A549 (cell line): Measurements from ENCODE around the gene PBX4.

Source experiments
- CTCF ChIP-seq: fragments of >200 bp; sonication (Bioruptor Twin); formaldehyde crosslinking; IDR thresholded peaks from 3 replicates; pipeline ENCODE4 v1.5.1; 2016
- E2F6 ChIP-seq: IDR thresholded peaks from 2 replicates; pipeline ENCODE4 v1.6.1; 2012; ENCODE audit warnings: low read depth, borderline replicate concordance
- HOXA7 ChIP-seq: fragments of 250-450 bp; sonication (Bioruptor Pico); IDR thresholded peaks from 2 replicates; pipeline ENCODE4 v1.5.0; 2020; ENCODE audit warnings: mild to moderate bottlenecking, moderate library complexity
- POLR2A ChIP-seq: IDR thresholded peaks from 2 replicates; pipeline ENCODE4 v1.6.1; 2012; ENCODE audit warnings: mild to moderate bottlenecking, low read length
- RARB ChIP-seq: fragments of 250-450 bp; sonication (Bioruptor Pico); IDR thresholded peaks from 2 replicates; pipeline ENCODE4 v1.8.0; 2021; ENCODE audit warnings: mild to moderate bottlenecking, moderate library complexity
- RFX5 ChIP-seq: fragments of 450-650 bp; IDR thresholded peaks from 2 replicates; pipeline ENCODE4 v1.7.1; 2014; ENCODE audit warnings: antibody characterized with exemption, mild to moderate bottlenecking, moderate library complexity
- TP53 ChIP-seq: fragments of 250-450 bp; sonication (Bioruptor Pico); IDR thresholded peaks from 2 replicates; pipeline ENCODE4 v1.5.0; 2021; ENCODE audit warnings: mild to moderate bottlenecking, moderate library complexity
- TF ChIP-seq, protein P1 (sequence below): fragments of 450-650 bp; IDR thresholded peaks from 2 replicates; pipeline ENCODE4 v1.6.1; 2014; ENCODE audit warnings: antibody characterized with exemption

DNA sequence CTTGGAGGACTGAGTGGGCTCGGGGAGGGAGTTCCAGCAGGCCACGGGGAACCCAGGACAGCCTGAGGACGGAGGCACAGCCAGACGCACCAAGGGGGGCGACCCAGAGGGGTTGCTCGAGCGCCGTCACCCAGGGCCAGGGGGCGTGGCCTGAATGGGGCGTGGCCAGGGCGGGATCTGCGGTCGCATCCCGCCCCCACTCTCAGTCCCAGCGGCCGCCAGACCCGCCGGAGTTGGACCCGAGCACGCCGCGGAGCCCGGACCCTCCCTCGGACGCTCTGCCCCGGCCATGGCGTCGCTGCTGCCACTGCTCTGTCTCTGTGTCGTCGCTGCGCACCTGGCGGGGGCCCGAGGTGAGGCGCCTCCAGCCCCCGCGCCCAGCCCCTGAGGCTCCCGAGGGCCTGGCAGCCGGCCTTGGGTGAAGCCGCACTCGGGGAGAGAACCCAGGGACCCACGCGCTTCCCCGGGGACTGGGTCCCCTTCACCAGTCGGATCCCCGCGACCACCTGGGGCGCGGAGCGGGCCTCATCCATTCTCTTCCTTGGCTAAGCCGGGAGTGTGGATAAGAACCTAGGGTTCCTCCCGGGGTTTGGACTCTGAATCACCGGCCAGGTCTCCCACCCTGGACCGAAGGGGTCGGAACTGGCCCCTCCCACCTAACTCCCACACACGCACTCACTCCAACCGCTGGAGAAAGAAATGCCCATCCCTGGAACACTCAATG is 80.3 kb downstream of the PBX4 start, which contains the start of gene CILP2:
- no peak for TF ChIP-seq CTCF
- TF ChIP-seq POLR2A = no peak
- TF ChIP-seq RARB = no peak
- no peak for TF ChIP-seq TP53 (CRISPR knock-in tag)
- TF ChIP-seq RFX5 = no peak
- no peak for TF ChIP-seq E2F6
- TF ChIP-seq, protein P1, sequence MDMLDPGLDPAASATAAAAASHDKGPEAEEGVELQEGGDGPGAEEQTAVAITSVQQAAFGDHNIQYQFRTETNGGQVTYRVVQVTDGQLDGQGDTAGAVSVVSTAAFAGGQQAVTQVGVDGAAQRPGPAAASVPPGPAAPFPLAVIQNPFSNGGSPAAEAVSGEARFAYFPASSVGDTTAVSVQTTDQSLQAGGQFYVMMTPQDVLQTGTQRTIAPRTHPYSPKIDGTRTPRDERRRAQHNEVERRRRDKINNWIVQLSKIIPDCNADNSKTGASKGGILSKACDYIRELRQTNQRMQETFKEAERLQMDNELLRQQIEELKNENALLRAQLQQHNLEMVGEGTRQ = no peak
- TF ChIP-seq HOXA7 = no peak
